MCF 10A (cell line): ENCODE measurements around the gene TMEM164. TPM values are rescaled to one million over a fixed set of nuclear protein-coding genes. Genes with fewer than 3 reads are reported as not detected.
A peak's percentile ranks its signal among the peaks of the same experiment; 100 is the strongest.

Source experiments
- BruUV-seq: library from RNA; stranded (reverse); fragments of 400-500 nt; replicated peaks from 2 replicates; lab custom pipeline; 2021; lab: Mats Ljungman, UMichigan
- CTCF ChIA-PET: fragments of 300-600 bp; sonication (Branson Sonifier 250); formaldehyde crosslinking; extraction: SDS; loops from one replicate; lab custom pipeline; 2021; ENCODE audit warnings: antibody characterized with exemption, inconsistent platforms; lab: Yijun Ruan, JAX
- POLR2A ChIA-PET: fragments of 300-600, 350-650 bp; sonication (Branson Sonifier 250); formaldehyde crosslinking; extraction: SDS; loops from one replicate; lab custom pipeline; 2020; ENCODE audit warnings: antibody characterized with exemption, inconsistent platforms; lab: Yijun Ruan, JAX
- DNase-seq: peaks from one replicate; pipeline ENCODE4 v3.0.0-alpha.2; 2018; ENCODE audit not compliant: unreplicated experiment
- H3K27ac Mint-ChIP-seq: one replicate; pipeline ENCODE4 v1.8.0; 2022; ENCODE audit warnings: mild to moderate bottlenecking, low read depth, mixed read lengths; ENCODE audit not compliant: unreplicated experiment
- H3K27me3 Mint-ChIP-seq: one replicate; pipeline ENCODE4 v1.8.0; 2022; ENCODE audit warnings: mixed read lengths; ENCODE audit not compliant: insufficient read depth, unreplicated experiment
- H3K36me3 Mint-ChIP-seq: one replicate; pipeline ENCODE4 v1.8.0; 2022; ENCODE audit warnings: mild to moderate bottlenecking, moderate library complexity, mixed read lengths; ENCODE audit not compliant: insufficient read depth, unreplicated experiment
- H3K4me1 Mint-ChIP-seq: one replicate; pipeline ENCODE4 v1.8.0; 2022; ENCODE audit warnings: mixed read lengths; ENCODE audit not compliant: insufficient read depth, unreplicated experiment
- H3K4me3 Mint-ChIP-seq: one replicate; pipeline ENCODE4 v1.8.0; 2022; ENCODE audit warnings: mild to moderate bottlenecking, moderate library complexity, mixed read lengths; ENCODE audit not compliant: unreplicated experiment
- H3K9me3 Mint-ChIP-seq: one replicate; pipeline ENCODE4 v1.8.0; 2022; ENCODE audit warnings: mixed read lengths; ENCODE audit not compliant: unreplicated experiment
- intact Hi-C: fragments of 100-400 bp; cut with micrococcal nuclease; formaldehyde crosslinking; loops from 2 replicates; pipeline ENCODE4 v1.14.1; 2022
- total RNA-seq: library from RNA; stranded (reverse); gene quantifications from 2 replicates; pipeline ENCODE4 v1.2.3, GENCODE V29; 2022
- TF ChIP-seq, protein P1 (sequence below): fragments of 200-600 bp; IDR thresholded peaks from one replicate; pipeline ENCODE4 v1.8.0; 2022; ENCODE audit warnings: antibody characterized with exemption, mild to moderate bottlenecking; ENCODE audit not compliant: unreplicated experiment

The TMEM164 gene
- total RNA-seq, 1 experiment from 2014 or later = 39.2 TPM

DNA sequence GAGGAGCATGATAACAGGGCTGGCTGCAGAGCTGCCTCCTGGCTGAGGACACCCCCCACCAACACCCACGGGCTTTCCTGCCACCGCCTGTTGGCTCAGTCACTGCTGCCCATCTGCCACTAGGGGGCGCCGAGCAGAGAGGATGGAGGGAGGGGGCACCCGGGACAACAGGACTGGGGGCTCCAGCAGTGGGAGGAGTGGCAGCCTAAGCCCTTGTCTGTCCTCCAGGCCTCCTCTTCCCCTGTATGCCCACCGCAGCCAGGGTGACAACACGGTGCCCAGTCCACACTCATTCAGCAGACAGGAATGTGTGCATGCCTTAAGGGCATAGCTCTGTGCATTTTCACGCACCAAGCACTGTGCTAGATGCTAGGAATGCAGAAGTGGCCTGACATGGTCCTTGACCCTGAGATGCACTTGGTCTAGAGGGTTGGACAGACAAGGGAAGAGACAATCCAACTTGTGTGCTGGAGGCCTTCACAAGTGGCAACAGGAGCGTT lies 165.1 kb downstream of the TMEM164 start:
- intact Hi-C loops = loop anchor here (1.0 kb wide), 1 partner anchor 12 kb away; no protein-coding TSS in a partner anchor
- peaks cover 20% of the 10 kb centered on the region for H3K4me1 Mint-ChIP-seq
- ChIA-PET CTCF (interaction anchor here (0.6 to 19.7 kb wide), 5 partner anchors 13 to 483 kb away, joined by 3 to 432 read pairs (median 4); no protein-coding TSS in a partner anchor), POLR2A (interaction anchor here (0.6 kb wide), 2 partner anchors 46 to 191 kb away, joined by 3 read pairs; no protein-coding TSS in a partner anchor)
- H3K36me3 Mint-ChIP-seq = peaks cover 16% of the 10 kb centered on the region
- TF ChIP-seq, protein P1, sequence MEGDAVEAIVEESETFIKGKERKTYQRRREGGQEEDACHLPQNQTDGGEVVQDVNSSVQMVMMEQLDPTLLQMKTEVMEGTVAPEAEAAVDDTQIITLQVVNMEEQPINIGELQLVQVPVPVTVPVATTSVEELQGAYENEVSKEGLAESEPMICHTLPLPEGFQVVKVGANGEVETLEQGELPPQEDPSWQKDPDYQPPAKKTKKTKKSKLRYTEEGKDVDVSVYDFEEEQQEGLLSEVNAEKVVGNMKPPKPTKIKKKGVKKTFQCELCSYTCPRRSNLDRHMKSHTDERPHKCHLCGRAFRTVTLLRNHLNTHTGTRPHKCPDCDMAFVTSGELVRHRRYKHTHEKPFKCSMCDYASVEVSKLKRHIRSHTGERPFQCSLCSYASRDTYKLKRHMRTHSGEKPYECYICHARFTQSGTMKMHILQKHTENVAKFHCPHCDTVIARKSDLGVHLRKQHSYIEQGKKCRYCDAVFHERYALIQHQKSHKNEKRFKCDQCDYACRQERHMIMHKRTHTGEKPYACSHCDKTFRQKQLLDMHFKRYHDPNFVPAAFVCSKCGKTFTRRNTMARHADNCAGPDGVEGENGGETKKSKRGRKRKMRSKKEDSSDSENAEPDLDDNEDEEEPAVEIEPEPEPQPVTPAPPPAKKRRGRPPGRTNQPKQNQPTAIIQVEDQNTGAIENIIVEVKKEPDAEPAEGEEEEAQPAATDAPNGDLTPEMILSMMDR = peak; percentile 54
- BruUV-seq = no TSS peak
- no peak overlapping the region for H3K27ac Mint-ChIP-seq
- no peak overlapping the region for H3K4me3 Mint-ChIP-seq
- H3K9me3 Mint-ChIP-seq = no peaks in the 10 kb centered on the region
- peak; percentile 49 for DNase-seq
- peaks cover 18% of the 10 kb centered on the region for H3K27me3 Mint-ChIP-seq

DNA sequence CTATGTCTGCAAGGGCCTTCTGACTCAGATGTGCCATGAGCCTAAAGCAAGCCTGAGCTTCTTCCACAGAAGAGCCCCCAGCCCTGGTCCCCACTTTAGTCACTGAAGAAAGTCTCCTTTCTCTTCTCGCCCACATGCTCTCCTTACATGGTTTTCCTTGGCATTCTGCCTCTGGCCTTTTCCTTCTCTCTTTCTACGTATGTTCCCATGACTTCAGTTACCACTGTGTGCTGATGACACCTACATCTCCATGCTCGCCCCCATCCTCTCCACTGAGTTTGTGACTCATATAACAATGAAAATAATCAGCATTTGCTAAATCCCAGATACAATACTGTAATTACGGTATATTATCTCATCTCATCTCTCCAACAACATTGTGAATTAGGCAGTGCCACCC lies 165.7 kb downstream of the TMEM164 start:
- intact Hi-C loops = loop anchor here (1.0 kb wide), 1 partner anchor 12 kb away; no protein-coding TSS in a partner anchor
- CTCF ChIA-PET = interaction anchor here (0.6 to 19.7 kb wide), 5 partner anchors 12 to 482 kb away, joined by 3 to 432 read pairs (median 4); no protein-coding TSS in a partner anchor
- no TSS peak for BruUV-seq
- Mint-ChIP-seq H3K27me3 (peaks cover 24% of the 10 kb centered on the region), H3K36me3 (peaks cover 22% of the 10 kb centered on the region), H3K9me3 (no peaks in the 10 kb centered on the region), H3K4me1 (peaks cover 26% of the 10 kb centered on the region), H3K4me3 (no peak overlapping the region), H3K27ac (no peak overlapping the region)
- POLR2A ChIA-PET = interaction anchor here (0.6 to 1.3 kb wide), 2 partner anchors 191 to 242 kb away, joined by 3 read pairs; no protein-coding TSS in a partner anchor
- TF ChIP-seq, protein P1 = no peak
- DNase-seq = peak; percentile 72

DNA sequence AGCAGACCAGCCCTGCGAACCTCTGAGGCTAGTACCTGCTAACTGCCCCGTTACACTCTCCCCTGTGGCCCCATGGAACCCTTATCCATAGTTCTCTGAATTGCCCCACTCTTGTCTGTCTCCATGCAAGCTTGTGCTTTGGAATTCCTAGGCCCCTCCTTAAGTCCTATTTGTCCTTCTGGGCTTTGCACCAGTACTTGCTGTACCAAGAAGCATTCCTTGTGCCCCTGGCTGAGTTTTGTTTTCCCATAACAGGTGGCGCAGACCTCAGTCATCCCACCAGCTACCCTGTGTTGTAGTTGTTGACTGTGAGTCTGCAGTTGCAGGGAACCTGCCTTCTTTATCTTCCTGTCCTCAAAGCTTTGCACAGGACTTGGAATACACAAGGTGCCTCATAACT lies 167.1 kb downstream of the TMEM164 start:
- TF ChIP-seq, protein P1 = no peak
- Mint-ChIP-seq H3K36me3 (peaks cover 25% of the 10 kb centered on the region), H3K4me3 (no peak overlapping the region), H3K27me3 (peaks cover 25% of the 10 kb centered on the region), H3K9me3 (no peaks in the 10 kb centered on the region), H3K4me1 (peaks cover 31% of the 10 kb centered on the region), H3K27ac (no peak overlapping the region)
- DNase-seq = no peak
- ChIA-PET CTCF (interaction anchor here (0.7 to 19.7 kb wide), 3 partner anchors 79 to 779 kb away, joined by 3 to 432 read pairs (median 3); no protein-coding TSS in a partner anchor), POLR2A (no interaction called here)
- BruUV-seq = no TSS peak
- intact Hi-C loops = no loop called here

DNA sequence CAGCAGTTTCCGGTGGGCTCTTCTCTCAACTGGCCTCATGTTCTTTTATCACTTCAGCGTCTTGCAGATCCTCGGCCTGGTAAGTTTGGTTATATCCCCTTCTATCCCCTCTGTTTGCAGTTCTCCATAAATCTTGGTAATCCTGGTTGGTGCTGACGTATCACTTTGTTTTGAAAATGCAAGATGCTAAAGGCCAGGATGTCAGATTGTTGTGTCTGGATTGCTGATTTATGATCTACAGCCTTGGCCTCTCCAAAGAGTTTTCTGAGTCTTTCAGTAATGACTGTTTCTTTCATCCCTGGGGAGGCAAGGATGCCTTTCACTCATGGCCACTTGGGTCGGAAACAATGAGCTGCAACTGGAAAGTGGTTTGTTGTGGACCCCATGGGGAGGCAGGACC lies 168.5 kb downstream of the TMEM164 start:
- CTCF ChIA-PET = interaction anchor here (1.5 kb wide), 1 partner anchor 11 kb away, joined by 5 read pairs; no protein-coding TSS in a partner anchor

More for the DNA sequence above, 168.5 kb downstream of the TMEM164 start:
- POLR2A ChIA-PET = interaction anchor here (0.5 kb wide), 1 partner anchor 177 kb away, joined by 4 read pairs; no protein-coding TSS in a partner anchor
- Mint-ChIP-seq H3K27ac (peak overlapping the region; percentile 62), H3K9me3 (no peaks in the 10 kb centered on the region), H3K27me3 (peaks cover 25% of the 10 kb centered on the region), H3K4me1 (peaks cover 31% of the 10 kb centered on the region), H3K36me3 (peaks cover 29% of the 10 kb centered on the region), H3K4me3 (no peak overlapping the region)
- no peak for DNase-seq
- intact Hi-C loops = no loop called here
- BruUV-seq = no TSS peak
- TF ChIP-seq, protein P1 = no peak
